Omental fat pad (tissue), 4 donors: Measurements from ENCODE around the gene CLDN8. TPM values are rescaled to one million over a fixed set of nuclear protein-coding genes. Genes with fewer than 3 reads are reported as not detected.

ENCODE experiments used
- ATAC-seq: fragments of 150-250 bp; one replicate; pipeline ENCODE4 v1.9.1; 2016; ENCODE audit warnings: mild to moderate bottlenecking, moderate library complexity; ENCODE audit not compliant: low FRiP score
- DNase-seq: peaks from one replicate; pipeline ENCODE4 v3.0.0-alpha.2; 2019; ENCODE audit warnings: low spot score
- total RNA-seq, 4 donors: library from RNA; depleted of rRNA; stranded (reverse); fragments of >200 nt; gene quantifications; one replicate each; pipeline ENCODE4 v1.1.0, GENCODE V29; 2016
- TF ChIP-seq, protein P1 (sequence below), 3 donors: fragments of 450-650 bp; IDR thresholded peaks; one replicate each; pipeline ENCODE4 v1.5.1; 2016 to 2017; ENCODE audit warnings: antibody characterized with exemption in 3 of 3, mild to moderate bottlenecking in 3 of 3, moderate library complexity in 2 of 3

Gene CLDN8
- total RNA-seq, result not detected

- DNase-seq (no peak), ATAC-seq (no peak)
- TF ChIP-seq, protein P1, sequence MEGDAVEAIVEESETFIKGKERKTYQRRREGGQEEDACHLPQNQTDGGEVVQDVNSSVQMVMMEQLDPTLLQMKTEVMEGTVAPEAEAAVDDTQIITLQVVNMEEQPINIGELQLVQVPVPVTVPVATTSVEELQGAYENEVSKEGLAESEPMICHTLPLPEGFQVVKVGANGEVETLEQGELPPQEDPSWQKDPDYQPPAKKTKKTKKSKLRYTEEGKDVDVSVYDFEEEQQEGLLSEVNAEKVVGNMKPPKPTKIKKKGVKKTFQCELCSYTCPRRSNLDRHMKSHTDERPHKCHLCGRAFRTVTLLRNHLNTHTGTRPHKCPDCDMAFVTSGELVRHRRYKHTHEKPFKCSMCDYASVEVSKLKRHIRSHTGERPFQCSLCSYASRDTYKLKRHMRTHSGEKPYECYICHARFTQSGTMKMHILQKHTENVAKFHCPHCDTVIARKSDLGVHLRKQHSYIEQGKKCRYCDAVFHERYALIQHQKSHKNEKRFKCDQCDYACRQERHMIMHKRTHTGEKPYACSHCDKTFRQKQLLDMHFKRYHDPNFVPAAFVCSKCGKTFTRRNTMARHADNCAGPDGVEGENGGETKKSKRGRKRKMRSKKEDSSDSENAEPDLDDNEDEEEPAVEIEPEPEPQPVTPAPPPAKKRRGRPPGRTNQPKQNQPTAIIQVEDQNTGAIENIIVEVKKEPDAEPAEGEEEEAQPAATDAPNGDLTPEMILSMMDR (IDR thresholded peaks at IDR 0.05), result no peak
Observed at GRCh38 chr21:30216041-30216723, at the start of gene CLDN8. Gene CLDN8, minus strand, starts transcription at chr21:30216097. Its CDS starts 172 bp downstream, at chr21:30215925.

- DNase-seq, result no peak
- ATAC-seq, result no peak
- TF ChIP-seq, protein P1 (IDR thresholded peaks at IDR 0.05), result no peak
Observed at GRCh38 chr21:30257773-30258172, 41.9 kb upstream of the CLDN8 start.

DNA sequence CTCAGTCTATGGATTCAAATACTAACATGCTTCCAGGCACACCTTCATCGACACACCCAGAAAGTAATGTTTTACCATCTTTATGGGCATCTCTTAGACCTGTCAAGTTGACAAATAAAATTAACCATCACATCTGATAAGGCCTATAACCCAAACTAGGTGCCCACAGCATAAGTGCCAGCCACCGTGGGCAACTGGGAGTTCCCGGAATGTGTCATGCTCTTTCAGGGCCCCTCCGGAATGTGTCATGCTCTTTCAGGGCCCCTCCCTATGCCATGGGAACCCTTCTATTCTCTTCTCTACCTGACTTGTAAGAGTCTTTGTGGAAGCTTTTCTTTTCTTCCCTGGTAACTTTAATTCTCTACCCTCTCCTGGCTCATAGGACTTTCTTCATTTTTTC lies 40.2 kb upstream of the CLDN8 start:
- TF ChIP-seq, protein P1 (IDR thresholded peaks at IDR 0.05), result no peak
- no peak for ATAC-seq
- no peak for DNase-seq

- TF ChIP-seq, protein P1 (IDR thresholded peaks at IDR 0.05), result no peak
- DNase-seq, result no peak
- ATAC-seq, result no peak
Observed at GRCh38 chr21:30255679-30256078, 39.8 kb upstream of the CLDN8 start.

DNA sequence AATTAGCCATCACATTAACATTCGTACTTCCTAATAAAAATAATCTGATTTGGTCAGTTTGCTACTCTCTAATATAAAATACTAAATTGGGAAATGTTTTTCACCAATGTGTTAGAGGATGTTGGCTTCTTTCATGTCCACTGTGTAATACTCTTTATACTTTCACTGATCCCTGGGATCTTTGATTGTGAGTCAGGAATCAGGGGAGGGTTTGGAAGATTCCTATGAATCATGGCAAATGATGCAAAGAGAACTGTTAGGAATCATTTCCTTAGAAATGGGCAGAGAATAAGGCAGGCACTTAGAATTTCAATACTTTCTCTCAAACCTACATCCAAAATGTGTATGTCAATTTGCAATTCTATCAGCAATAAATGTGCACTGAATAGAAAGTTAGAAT lies 35.9 kb upstream of the CLDN8 start:
- DNase-seq (no peak), ATAC-seq (no peak)
- TF ChIP-seq, protein P1 (IDR thresholded peaks at IDR 0.05), result no peak

DNA sequence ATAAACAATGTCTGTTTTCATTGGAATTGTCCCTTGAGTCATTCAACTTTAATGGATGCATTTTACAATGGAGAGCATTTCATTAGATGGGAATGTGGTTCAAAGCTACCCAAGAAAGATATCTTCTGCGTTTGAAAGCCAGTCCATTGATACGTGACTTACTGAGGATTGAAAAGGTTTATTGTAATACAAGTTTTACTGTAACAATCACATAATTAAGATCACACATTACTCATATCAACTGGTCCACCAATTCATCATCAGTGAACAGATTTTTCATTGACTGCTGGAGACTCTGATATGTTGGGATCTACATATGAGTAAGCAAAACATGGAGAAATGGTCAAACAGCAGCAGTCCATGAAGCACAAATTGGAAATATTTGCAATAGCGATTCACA lies 34.0 kb upstream of the CLDN8 start:
- TF ChIP-seq, protein P1 (IDR thresholded peaks at IDR 0.05), result no peak
- DNase-seq (no peak), ATAC-seq (no peak)

DNA sequence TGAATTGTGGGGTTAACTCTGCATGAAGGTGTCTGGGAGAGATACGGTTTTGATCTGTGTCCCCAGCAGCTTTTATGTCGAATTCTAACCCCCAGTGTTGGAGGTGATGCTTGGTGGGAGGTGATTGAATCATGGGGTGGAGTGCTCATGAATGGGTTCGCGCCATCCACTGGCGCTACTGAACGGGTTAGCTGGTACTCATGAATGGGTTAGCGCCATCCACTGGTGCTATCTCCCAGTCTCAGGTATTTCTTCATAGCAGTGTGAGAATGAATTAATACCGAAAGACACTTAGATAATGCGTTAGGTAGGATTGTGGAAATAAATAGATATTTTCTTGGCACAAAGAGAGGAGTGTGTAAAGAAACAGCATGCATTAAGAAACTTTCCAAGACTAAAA lies 32.9 kb upstream of the CLDN8 start:
- no peak for DNase-seq
- TF ChIP-seq, protein P1 (IDR thresholded peaks at IDR 0.05), result no peak
- no peak for ATAC-seq
